KBM-7 (cell line): ENCODE results near the gene FAM120A.

Experiments
- DNase-seq: peaks from one replicate; pipeline ENCODE4 v3.0.0-alpha.2; 2015
- in situ Hi-C: fragments of 300-500 bp; cut with MboI; formaldehyde crosslinking; loops from 2 replicates; pipeline ENCODE4 v1.14.3; 2020; ENCODE audit warnings: low sequenced_read_pairs, low pct_unique_long_range_greater_than_20kb, mixed read lengths

The FAM120A gene

GRCh38 chr9:93446073-93446472, 5.4 kb upstream of the FAM120A start:
- in situ Hi-C loops, result no loop called here
- no peak for DNase-seq

- DNase-seq, result no peak
- in situ Hi-C loops, result no loop called here
Measured at GRCh38 chr9:93447655-93448054, 3.8 kb upstream of the FAM120A start.

- DNase-seq, result peak; percentile 52
- in situ Hi-C loops, result no loop called here
Measured at GRCh38 chr9:93451849-93452709, 594 bp downstream of the FAM120A start.

GRCh38 chr9:93452710-93453046, 1.2 kb downstream of the FAM120A start:
- DNase-seq, result no peak
- in situ Hi-C loops, result no loop called here

- in situ Hi-C loops, result no loop called here
- DNase-seq, result peak; percentile 98
Measured at GRCh38 chr9:93453047-93453914, 1.8 kb downstream of the FAM120A start, which contains the start of gene FAM120AOS. Gene FAM120AOS (minus strand): TSS chr9:93453581. CDS start chr9:93452709, 872 bp downstream.

- in situ Hi-C loops, result no loop called here
- no peak for DNase-seq
Measured at GRCh38 chr9:93456022-93456421, 4.5 kb downstream of the FAM120A start.

GRCh38 chr9:93456504-93456903, 5.0 kb downstream of the FAM120A start:
- in situ Hi-C loops, result no loop called here
- peak; percentile 21 for DNase-seq

GRCh38 chr9:93457006-93457405, 5.5 kb downstream of the FAM120A start:
- DNase-seq, result no peak
- in situ Hi-C loops, result no loop called here

- DNase-seq, result no peak
- in situ Hi-C loops, result no loop called here
Measured at GRCh38 chr9:93458712-93459111, 7.2 kb downstream of the FAM120A start.

- DNase-seq, result no peak
- in situ Hi-C loops, result no loop called here
Measured at GRCh38 chr9:93459432-93459847, 8.0 kb downstream of the FAM120A start.

- in situ Hi-C loops, result no loop called here
- DNase-seq, result no peak
Measured at GRCh38 chr9:93460689-93461413, 9.4 kb downstream of the FAM120A start.

GRCh38 chr9:93461414-93461743, 9.9 kb downstream of the FAM120A start:
- no peak for DNase-seq
- in situ Hi-C loops, result no loop called here

GRCh38 chr9:93461821-93462220, 10.3 kb downstream of the FAM120A start:
- in situ Hi-C loops, result no loop called here
- DNase-seq, result no peak

- DNase-seq, result peak; percentile 21
- in situ Hi-C loops, result no loop called here
Measured at GRCh38 chr9:93463638-93464248, 12.3 kb downstream of the FAM120A start.

- in situ Hi-C loops, result no loop called here
- DNase-seq, result peak; percentile 38
Measured at GRCh38 chr9:93464395-93464794, 12.9 kb downstream of the FAM120A start.

GRCh38 chr9:93464876-93465275, 13.4 kb downstream of the FAM120A start:
- peak; percentile 52 for DNase-seq
- in situ Hi-C loops, result no loop called here

GRCh38 chr9:93465855-93466254, 14.4 kb downstream of the FAM120A start:
- in situ Hi-C loops, result no loop called here
- DNase-seq, result no peak

- no peak for DNase-seq
- in situ Hi-C loops, result no loop called here
Measured at GRCh38 chr9:93466416-93467061, 15.1 kb downstream of the FAM120A start.

GRCh38 chr9:93467062-93467416, 15.6 kb downstream of the FAM120A start:
- DNase-seq, result no peak

More at GRCh38 chr9:93467062-93467416, 15.6 kb downstream of the FAM120A start:
- in situ Hi-C loops, result no loop called here
